ENCODE data around the gene CYP2F1. TPM values are rescaled to one million over a fixed set of nuclear protein-coding genes. Genes with fewer than 3 reads are reported as not detected.

CYP2F1 gene
- not detected in 2 replicates for total RNA-seq

GRCh38 chr19:41114132-41114531, at the start of gene CYP2F1:
TSS of gene CYP2F1 (plus strand) at chr19:41114432. CDS start at chr19:41116189, 1,757 bp downstream.

GRCh38 chr19:41088151-41088550, 26.1 kb upstream of the CYP2F1 start, which contains the start of gene CYP2A13:
TSS of gene CYP2A13 (plus strand) at chr19:41088451. CDS start at chr19:41088472, 21 bp downstream.

Other genes starting within 250 kb of the CYP2F1 start
- not detected in 2 replicates for gene CYP2A7, start 232.2 kb upstream of the CYP2F1 start, total RNA-seq
- not detected in 2 replicates for gene CYP2B6, start 123.2 kb upstream of the CYP2F1 start, total RNA-seq
- gene CYP2A13, start 26.0 kb upstream of the CYP2F1 start, total RNA-seq, result not detected in 2 replicates
- gene CYP2S1, start 78.8 kb downstream of the CYP2F1 start, total RNA-seq, result 0.09 and 0.70 TPM in 2 replicates
- gene AXL, start 104.8 kb downstream of the CYP2F1 start, total RNA-seq, result 75.6 and 94.9 TPM in 2 replicates
- gene HNRNPUL1, start 149.9 kb downstream of the CYP2F1 start, total RNA-seq, result 96.9 and 108 TPM in 2 replicates
- gene CCDC97, start 195.7 kb downstream of the CYP2F1 start, total RNA-seq, result 10.6 and 18.0 TPM in 2 replicates
- gene TGFB1, start 239.5 kb downstream of the CYP2F1 start, total RNA-seq, result 27.4 and 28.7 TPM in 2 replicates
- gene B9D2, start 249.7 kb downstream of the CYP2F1 start, total RNA-seq, result 5.1 and 9.4 TPM in 2 replicates

All from pericardium fibroblast (primary cell).